ENCODE results near the gene DOCK7.
"Not testable (repeated sequence)": the region's sequence is repeated elsewhere in the genome, so short reads cannot be mapped to it uniquely, and the experiment has no call there.

The DOCK7 gene, protein sequence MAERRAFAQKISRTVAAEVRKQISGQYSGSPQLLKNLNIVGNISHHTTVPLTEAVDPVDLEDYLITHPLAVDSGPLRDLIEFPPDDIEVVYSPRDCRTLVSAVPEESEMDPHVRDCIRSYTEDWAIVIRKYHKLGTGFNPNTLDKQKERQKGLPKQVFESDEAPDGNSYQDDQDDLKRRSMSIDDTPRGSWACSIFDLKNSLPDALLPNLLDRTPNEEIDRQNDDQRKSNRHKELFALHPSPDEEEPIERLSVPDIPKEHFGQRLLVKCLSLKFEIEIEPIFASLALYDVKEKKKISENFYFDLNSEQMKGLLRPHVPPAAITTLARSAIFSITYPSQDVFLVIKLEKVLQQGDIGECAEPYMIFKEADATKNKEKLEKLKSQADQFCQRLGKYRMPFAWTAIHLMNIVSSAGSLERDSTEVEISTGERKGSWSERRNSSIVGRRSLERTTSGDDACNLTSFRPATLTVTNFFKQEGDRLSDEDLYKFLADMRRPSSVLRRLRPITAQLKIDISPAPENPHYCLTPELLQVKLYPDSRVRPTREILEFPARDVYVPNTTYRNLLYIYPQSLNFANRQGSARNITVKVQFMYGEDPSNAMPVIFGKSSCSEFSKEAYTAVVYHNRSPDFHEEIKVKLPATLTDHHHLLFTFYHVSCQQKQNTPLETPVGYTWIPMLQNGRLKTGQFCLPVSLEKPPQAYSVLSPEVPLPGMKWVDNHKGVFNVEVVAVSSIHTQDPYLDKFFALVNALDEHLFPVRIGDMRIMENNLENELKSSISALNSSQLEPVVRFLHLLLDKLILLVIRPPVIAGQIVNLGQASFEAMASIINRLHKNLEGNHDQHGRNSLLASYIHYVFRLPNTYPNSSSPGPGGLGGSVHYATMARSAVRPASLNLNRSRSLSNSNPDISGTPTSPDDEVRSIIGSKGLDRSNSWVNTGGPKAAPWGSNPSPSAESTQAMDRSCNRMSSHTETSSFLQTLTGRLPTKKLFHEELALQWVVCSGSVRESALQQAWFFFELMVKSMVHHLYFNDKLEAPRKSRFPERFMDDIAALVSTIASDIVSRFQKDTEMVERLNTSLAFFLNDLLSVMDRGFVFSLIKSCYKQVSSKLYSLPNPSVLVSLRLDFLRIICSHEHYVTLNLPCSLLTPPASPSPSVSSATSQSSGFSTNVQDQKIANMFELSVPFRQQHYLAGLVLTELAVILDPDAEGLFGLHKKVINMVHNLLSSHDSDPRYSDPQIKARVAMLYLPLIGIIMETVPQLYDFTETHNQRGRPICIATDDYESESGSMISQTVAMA (N-terminal part only)

GRCh38 chr1:62687903-62688686 is at the start of gene DOCK7:
DOCK7 (minus strand) TSS chr1:62688386; CDS start chr1:62688264, 122 bp downstream.
- peak; percentile 62 to 95 (median 76) for DNase-seq
- intact Hi-C loops (cut with DNase I): loop anchor here (2.0 kb wide), 1 partner anchor 251 kb away; the partner anchor contains the start of gene USP1

DNA sequence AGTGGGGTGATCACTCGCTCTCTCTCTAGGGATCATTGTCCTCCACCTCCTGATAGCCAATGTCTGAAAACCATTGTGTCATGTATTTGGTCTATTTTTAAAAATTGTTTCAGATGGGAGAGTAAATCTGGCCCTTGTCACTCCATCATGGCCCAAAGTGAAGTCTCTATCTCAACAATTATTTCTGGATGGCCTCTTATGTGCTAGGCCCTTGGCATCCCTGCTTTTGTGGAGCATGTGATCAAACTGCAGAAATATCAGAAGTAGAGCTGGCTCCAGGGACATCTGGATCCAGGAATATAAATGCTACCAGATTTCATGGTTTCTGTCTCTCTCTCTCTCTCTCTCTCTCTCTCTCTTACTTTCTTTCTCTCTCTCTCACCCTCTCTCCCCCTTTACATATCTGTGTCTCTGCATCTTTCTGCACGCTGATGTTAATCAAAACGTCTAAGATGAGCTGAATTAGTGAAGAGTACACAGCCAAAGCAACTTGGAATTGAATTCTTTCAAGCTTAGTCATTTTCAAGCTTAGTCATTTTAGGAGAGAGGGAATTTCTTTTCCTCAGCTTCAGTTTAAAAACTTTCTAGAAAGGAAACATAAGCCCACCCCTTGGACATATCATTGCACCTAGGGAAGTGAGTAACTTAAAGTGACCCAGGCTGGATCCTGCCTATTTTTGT is 47.4 kb upstream of the DOCK7 start:
- intact Hi-C loops (cut with DNase I): no loop called here
- DNase-seq: no peak

- DNase-seq: no peak
- intact Hi-C loops (cut with DNase I): no loop called here
Measured at GRCh38 chr1:62732331-62732730, 44.1 kb upstream of the DOCK7 start.

GRCh38 chr1:62728963-62729362 is 40.8 kb upstream of the DOCK7 start:
- DNase-seq: no peak
- intact Hi-C loops (cut with DNase I): no loop called here

DNA sequence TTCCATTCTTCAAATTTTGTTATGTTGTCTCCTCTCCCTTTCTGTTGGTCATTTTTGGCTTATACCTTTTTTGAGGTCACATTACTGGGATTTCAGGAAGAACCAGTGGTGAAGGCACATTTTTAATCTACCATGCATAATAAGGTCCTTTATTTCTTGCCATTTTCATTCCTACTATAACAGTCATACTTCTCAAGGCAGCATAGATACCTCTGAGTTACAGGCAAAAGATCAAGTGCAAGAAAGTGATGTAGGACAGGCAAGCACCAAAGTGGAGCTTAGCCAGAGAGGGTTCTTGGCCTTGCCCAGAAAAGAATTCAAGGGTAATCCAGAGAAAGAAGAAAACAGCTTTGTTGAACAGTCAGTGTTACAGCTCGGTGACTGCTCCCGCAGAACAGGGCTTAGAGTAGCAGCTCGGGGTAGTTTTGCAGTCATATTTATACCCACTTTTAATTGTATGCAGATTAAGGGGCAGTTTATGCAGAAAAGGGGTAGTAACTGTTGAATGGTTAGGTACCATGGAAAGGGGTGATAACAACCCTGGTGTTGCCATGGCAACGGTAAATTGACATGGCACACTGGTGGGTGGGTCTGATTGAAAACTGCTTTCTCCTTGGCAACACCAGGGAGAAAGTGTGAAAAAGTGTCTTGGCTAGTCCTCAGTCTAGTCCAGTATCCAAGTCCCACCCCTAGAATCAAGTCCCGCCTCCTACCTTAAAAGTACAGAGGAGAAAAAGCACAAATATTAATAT is 39.6 kb upstream of the DOCK7 start:
- DNase-seq: no peak
- intact Hi-C loops (cut with DNase I): no loop called here

GRCh38 chr1:62726011-62726442 is 37.8 kb upstream of the DOCK7 start:
- DNase-seq: no peak
- intact Hi-C loops (cut with DNase I): no loop called here

- intact Hi-C loops (cut with DNase I): no loop called here
- DNase-seq: peak in 1 of 10 donors; percentile 16
Measured at GRCh38 chr1:62725255-62725654, 37.1 kb upstream of the DOCK7 start.

DNA sequence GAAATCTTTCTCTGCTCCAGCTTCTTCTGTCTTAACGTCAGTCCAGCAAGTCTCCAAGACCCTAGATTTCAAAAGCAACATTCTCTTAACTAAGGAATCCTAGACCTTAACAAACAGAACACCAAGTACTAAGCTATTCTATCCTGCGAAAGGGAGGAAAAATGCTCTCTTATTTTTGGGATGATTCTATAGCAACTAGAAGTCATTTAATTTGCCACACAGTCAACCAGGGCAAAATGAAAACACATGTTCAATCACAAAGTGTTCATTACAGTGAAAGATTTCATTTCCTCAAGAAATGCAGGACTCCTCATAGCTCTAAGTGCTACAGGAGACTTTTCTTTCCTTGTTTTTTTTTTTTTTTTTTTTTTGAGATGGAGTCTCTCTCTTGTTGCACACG is 36.2 kb upstream of the DOCK7 start:
- intact Hi-C loops (cut with DNase I): no loop called here

GRCh38 chr1:62723883-62724282 is 35.7 kb upstream of the DOCK7 start:
- intact Hi-C loops (cut with DNase I): no loop called here
- DNase-seq: no peak

More for the DNA sequence above, 36.2 kb upstream of the DOCK7 start:
- DNase-seq: no peak

DNA sequence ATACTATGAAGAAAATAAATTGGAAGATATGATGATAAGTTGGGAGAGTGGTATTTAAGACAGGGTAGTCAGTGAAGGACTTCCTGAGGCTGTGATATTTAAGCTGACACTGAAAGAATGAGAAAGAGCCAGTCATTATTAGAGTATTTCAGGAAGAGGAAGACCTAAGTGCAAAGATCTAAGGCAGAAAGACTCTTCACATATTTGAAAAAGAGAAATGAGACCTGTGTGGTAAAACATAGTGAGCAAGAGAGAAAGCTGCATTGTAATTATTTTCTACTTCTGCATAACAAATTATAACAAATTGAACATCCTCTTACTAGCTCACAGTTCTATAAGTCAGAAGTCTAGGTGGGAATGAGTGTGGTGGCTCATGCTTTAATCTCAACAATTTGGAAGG is 34.6 kb upstream of the DOCK7 start:
- no peak for DNase-seq
- intact Hi-C loops (cut with DNase I): no loop called here

GRCh38 chr1:62720946-62721554 is 32.9 kb upstream of the DOCK7 start:
- no peak for DNase-seq
- intact Hi-C loops (cut with DNase I): no loop called here

DNA sequence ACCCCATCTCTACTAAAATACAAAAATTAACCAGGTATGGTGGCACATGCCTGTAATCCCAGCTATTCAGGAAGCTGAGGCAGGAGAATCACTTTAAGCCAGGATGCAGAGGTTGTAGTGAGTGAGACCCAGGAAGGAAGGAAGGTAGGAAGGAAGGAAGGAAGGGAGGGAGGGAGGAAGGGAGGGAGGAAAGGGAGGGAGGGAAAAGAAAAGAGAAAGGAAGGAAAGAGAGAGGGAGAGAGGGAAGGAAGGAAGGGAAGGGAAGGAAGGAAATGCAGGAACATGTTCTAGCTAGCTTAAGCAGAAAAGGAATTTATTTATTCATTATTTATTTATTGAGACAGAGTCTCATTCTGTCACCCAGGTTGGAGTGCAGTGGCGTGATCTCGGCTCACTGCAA is 30.2 kb upstream of the DOCK7 start:
- intact Hi-C loops (cut with DNase I); DNase-seq: not testable (repeated sequence)

DNA sequence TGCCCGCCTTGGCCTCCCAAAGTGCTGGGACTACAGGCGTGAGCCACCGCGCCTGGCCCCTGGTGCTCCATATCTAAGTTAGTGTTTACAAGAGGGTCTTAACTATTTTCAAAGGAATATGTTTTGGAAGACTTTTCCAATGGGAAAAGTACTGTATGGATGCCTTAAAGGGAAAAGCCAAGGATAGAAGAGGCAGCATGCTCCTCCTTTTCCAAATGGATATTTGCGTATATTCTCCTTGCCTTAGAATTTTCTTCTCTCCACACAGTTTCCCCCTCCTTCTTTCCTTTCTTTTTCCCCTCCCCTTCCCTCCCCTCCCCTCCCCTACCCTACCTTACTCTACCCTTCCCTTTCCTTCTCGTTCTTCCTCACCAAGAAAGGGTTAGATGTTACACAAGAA is 29.3 kb upstream of the DOCK7 start:
- intact Hi-C loops (cut with DNase I): no loop called here
- no peak for DNase-seq

DNA sequence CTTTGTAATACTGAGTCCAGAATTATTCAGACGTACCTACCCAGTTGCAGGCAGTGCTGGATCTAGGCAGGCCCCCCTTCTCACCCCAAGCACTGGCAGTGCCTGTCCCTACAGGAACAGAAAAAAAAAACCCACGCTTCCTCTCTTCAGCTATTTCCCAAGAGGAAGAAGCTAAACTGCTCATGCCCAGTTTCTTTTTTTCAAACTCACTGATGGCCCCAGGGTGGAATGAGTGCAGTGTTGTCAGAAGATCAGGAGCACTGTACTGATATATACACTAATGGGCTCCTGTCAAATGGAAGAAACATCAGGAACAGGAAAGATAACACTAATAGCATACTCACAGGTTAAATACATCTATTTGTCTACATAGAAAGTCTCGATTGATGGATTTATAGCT is 28.2 kb upstream of the DOCK7 start:
- intact Hi-C loops (cut with DNase I): no loop called here
- no peak for DNase-seq

- intact Hi-C loops (cut with DNase I): no loop called here
- no peak for DNase-seq
Measured at GRCh38 chr1:62712336-62713243, 24.4 kb upstream of the DOCK7 start.

GRCh38 chr1:62707744-62708120 is 19.5 kb upstream of the DOCK7 start:
- intact Hi-C loops (cut with DNase I): no loop called here
- no peak for DNase-seq

All from posterior cingulate gyrus (tissue), 11 donors.